Upper lobe of right lung (tissue), 1 donor: ENCODE data around the gene SAT2. TPM values are rescaled to one million over a fixed set of nuclear protein-coding genes. Genes with fewer than 3 reads are reported as not detected.

Source experiments
- ATAC-seq: fragments of 200-7000 bp; cut with Tn5 transposase; one replicate; pipeline ENCODE4 v1.9.1; 2020; ENCODE audit warnings: mild to moderate bottlenecking, moderate library complexity
- DNase-seq: peaks from one replicate; pipeline ENCODE4 v3.0.0-alpha.2; 2020
- H3K27ac ChIP-seq: fragments of 200-600 bp; one replicate; pipeline ENCODE4 v1.8.0; 2022
- H3K27me3 ChIP-seq: fragments of 200-600 bp; one replicate; pipeline ENCODE4 v1.8.0; 2022; ENCODE audit warnings: mild to moderate bottlenecking
- H3K36me3 ChIP-seq: fragments of 200-600 bp; one replicate; pipeline ENCODE4 v1.8.0; 2022
- H3K4me1 ChIP-seq: fragments of 200-600 bp; one replicate; pipeline ENCODE4 v1.8.0; 2022
- H3K4me3 ChIP-seq: fragments of 200-600 bp; one replicate; pipeline ENCODE4 v1.8.0; 2022; ENCODE audit warnings: mild to moderate bottlenecking
- H3K9me3 ChIP-seq: fragments of 200-600 bp; one replicate; pipeline ENCODE4 v1.8.0; 2022
- CTCF ChIP-seq: fragments of 200-600 bp; IDR thresholded peaks from one replicate; pipeline ENCODE4 v1.8.0; 2022; ENCODE audit warnings: antibody characterized with exemption
- intact Hi-C: fragments of 100-400 bp; cut with DNase I; formaldehyde crosslinking; loops from one replicate; pipeline ENCODE4 v1.11.0; 2022
- total RNA-seq: library from RNA; stranded (reverse); fragmentation: NEBNext Ultra II Directional; extraction: Animal tissue kit (Norgen Biotek cat#: 25700); gene quantifications from one replicate; pipeline ENCODE4 v1.2.1, GENCODE V29; 2021
- donor health status: DM: no; HTN: yes; CAD: no; lungs with severe emphysema.

The SAT2 gene
- total RNA-seq, 1 donor from 2014 or later: 81.7 TPM

DNA sequence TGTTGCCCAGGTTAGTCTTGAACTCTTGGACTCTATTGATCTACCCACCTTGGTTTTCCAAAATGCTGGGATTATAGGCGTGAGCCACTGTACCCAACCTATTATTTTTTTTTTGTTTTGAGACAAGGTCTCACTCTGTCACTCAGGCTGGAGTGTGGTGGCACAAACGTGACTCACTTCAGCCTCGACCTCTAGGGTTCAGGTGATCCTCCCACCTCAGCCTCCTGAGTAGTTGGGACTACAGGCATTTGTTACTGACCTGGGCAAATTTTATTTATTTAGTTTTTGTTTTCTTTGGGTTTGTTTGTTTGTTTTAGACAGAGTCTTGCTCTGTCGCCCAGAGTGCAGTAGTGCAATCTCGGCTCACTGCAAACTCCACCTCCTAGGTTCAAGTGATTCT is 4.0 kb downstream of the SAT2 start:
- Histone ChIP-seq H3K36me3 (peaks cover 8% of the 10 kb centered on the region), H3K9me3 (no peaks in the 10 kb centered on the region), H3K4me3 (no peak overlapping the region), H3K27ac (no peak overlapping the region), H3K27me3 (no peaks in the 10 kb centered on the region), H3K4me1 (peaks cover 7% of the 10 kb centered on the region)
- ATAC-seq (no peak), DNase-seq (no peak)
- no peak for TF ChIP-seq CTCF
- intact Hi-C loops: no loop called here

GRCh38 chr17:7620835-7621234 is 6.8 kb downstream of the SAT2 start:
- no peaks in the 10 kb centered on the region for H3K9me3 ChIP-seq
- no peak overlapping the region for H3K27ac ChIP-seq
- ATAC-seq (no peak), DNase-seq (no peak)
- intact Hi-C loops: no loop called here
- no peak overlapping the region for H3K4me3 ChIP-seq
- H3K36me3 ChIP-seq: peaks cover 3% of the 10 kb centered on the region
- no peaks in the 10 kb centered on the region for H3K27me3 ChIP-seq
- TF ChIP-seq CTCF: no peak
- H3K4me1 ChIP-seq: no peaks in the 10 kb centered on the region

GRCh38 chr17:7618608-7619007 is 9.0 kb downstream of the SAT2 start:
- H3K27me3 ChIP-seq: no peaks in the 10 kb centered on the region
- DNase-seq: no peak
- no peak for TF ChIP-seq CTCF
- peaks cover 4% of the 10 kb centered on the region for H3K4me1 ChIP-seq
- H3K4me3 ChIP-seq: no peak overlapping the region
- intact Hi-C loops: no loop called here
- peak overlapping the region; percentile 30 for H3K27ac ChIP-seq
- H3K9me3 ChIP-seq: no peaks in the 10 kb centered on the region
- no peak for ATAC-seq
- no peaks in the 10 kb centered on the region for H3K36me3 ChIP-seq

GRCh38 chr17:7615265-7615747 is 12.3 kb downstream of the SAT2 start:
- DNase-seq (no peak), ATAC-seq (no peak)
- Histone ChIP-seq H3K4me3 (peak overlapping the region; percentile 51), H3K27me3 (no peaks in the 10 kb centered on the region), H3K4me1 (peaks cover 30% of the 10 kb centered on the region), H3K36me3 (peaks cover 12% of the 10 kb centered on the region), H3K27ac (peak overlapping the region; percentile 86), H3K9me3 (no peaks in the 10 kb centered on the region)
- TF ChIP-seq CTCF: no peak
- intact Hi-C loops: no loop called here

GRCh38 chr17:7614425-7615264 is 13.0 kb downstream of the SAT2 start, which contains the start of gene FXR2:
FXR2 (minus strand) TSS chr17:7614897; CDS start chr17:7614532, 365 bp downstream.
- Histone ChIP-seq H3K9me3 (no peaks in the 10 kb centered on the region), H3K36me3 (peaks cover 12% of the 10 kb centered on the region), H3K27ac (peak within 1 kb of the TSS; percentile 86), H3K27me3 (no peaks in the 10 kb centered on the region), H3K4me1 (peaks cover 30% of the 10 kb centered on the region), H3K4me3 (peak within 1 kb of the TSS; percentile 83)
- intact Hi-C loops: no loop called here
- TF ChIP-seq CTCF: peak; percentile 58
- DNase-seq (peak; percentile 100), ATAC-seq (peak; percentile 98)
